Femur (tissue), 1 donor: ENCODE measurements around the gene SMAD7.

Experiments
- DNase-seq: peaks from one replicate; pipeline ENCODE4 v3.0.0-alpha.2; 2017

SMAD7 gene

GRCh38 chr18:48929212-48929612 is 21.6 kb downstream of the SMAD7 start:
- no peak for DNase-seq

DNA sequence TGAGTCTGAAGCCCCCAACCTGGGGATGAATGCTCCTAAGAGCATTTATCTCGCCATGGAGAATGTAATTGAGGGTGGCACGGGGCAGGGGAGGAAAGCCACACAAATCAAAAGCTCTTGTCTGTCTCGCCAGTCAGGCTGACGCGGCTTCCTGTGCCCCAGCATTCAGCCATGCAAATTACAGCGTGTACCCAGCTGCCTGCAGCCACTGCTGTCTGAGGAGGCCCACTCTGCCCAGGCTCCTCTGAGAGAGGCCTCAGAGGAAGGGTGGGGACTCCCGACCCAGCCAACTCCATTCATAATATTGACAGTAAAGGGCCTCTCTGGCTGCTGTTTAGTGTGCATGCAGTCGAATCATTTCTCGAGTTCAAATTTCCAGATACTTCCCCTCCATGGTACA is 22.0 kb downstream of the SMAD7 start:
- peak; percentile 87 for DNase-seq

DNA sequence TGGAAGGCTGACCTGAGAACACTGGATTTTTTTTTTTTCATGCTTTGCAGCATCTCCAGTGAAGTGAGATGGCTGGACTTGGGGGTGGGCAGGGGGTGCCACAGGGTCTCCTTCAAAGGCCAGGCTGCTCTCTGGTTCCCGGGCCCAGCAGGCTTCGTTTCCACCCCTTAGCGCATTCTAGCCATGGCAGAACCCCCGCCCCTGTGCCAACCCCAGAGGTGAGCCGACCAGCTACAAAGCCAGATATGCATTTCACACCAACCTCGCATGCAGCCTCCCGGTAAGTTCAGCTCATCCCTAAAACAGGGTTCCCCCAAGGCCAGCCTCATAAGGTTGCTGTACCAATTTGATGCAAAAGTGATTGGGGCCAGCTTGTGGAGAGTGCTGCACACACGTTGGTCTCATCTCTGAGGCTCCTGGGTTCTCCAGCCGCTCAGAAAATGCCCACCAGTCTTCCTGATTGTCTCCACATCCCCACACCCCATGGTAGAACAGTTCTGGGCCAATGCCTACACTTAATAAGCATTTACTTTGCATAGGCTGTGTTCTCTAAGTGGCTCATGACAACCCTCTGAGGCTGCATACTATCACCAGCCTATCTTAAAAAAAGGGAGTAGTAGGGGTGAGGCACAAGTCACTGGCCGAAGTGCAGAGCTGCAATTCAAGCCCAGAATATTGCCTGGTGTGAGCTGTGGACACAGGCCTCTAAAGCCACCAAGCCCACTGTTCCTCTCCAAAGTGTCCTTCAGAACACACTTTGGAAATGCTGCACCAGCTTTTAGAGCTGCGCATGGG is 23.3 kb downstream of the SMAD7 start:
- DNase-seq: no peak

GRCh38 chr18:48926420-48926857 is 24.3 kb downstream of the SMAD7 start:
- no peak for DNase-seq

- no peak for DNase-seq
Measured at GRCh38 chr18:48925491-48925780, 25.3 kb downstream of the SMAD7 start.

DNA sequence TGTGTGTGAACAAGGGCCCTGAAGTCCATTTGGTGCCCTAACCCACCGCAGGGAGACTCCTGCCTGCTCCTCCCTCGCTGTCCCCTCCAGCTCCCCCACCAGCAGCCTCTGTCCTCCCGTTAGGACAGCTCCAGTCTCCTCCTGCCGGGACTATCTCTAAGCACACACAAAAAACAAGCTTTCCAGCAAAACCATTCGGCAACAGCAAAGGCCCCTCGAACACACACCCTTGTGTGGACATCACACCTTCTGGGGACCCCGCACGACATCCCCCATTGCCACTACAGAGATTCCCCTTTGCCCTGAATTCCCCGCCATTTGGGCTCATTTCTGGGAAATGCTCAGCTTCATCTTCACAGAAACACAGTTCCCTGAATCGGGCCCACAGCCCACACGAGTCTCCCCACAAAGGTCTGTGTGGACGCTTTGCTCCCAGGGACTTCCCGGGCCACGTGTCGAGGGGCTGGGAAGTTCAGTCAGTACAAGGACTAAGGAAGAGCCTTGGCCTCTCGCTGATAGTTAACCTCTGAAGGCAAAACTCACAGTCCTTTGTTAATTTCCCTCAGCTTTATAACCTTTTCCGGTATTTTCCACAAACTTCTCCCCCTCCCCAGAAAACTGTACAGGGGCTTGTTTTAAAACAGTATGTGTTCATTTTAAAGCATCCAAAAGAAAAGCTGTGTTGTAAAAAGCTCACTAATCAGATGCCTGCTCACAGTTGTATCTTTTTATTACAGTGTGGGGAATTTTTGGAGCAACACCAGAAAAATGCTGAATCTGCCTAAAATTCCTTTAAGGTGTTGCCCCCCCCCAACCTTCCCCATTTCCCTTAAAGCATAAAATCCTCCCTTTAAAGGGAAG is 25.9 kb downstream of the SMAD7 start:
- peak; percentile 46 for DNase-seq

DNA sequence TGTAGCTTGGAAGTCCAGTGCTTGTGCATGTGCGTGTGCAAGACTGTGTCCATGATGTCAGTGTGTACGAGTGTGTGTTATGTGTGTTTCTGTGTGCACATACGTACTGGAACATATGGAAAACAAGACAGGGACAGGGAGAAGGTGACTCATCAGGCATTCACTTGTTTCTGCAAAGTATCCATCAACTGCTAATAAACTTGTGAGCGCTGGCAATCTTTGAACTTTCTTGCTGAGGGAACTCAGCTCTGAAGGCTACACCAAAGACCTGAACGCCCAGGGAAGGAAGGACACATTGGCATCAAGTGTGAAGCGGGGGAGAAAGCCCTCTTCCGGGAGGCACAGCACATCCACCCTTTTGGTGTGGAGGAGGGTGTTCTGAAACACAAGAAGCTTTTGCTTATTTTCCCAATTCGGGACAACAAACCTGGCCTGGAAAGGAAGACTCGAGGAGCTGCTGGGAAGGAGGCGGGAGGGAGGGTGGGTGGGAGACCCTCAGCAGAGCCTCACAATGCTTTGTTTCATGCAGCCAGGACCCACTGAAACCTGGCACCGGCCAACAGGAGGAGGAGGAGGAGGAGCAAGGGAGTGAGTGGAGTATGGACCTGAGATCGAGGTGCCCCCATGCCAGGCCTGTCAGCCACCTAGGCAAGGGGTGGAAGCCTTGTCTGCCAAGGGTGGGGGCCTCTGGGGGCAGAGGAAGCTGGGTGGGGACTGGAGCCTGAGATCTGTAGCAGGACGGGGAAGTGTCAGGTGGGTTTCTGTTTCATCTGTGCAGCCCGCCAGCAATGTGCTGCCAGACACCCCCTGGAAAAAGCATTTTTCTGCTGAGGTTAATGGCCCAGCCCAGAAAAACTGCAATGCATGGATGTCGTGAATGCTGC is 26.8 kb downstream of the SMAD7 start:
- peak; percentile 37 for DNase-seq

DNA sequence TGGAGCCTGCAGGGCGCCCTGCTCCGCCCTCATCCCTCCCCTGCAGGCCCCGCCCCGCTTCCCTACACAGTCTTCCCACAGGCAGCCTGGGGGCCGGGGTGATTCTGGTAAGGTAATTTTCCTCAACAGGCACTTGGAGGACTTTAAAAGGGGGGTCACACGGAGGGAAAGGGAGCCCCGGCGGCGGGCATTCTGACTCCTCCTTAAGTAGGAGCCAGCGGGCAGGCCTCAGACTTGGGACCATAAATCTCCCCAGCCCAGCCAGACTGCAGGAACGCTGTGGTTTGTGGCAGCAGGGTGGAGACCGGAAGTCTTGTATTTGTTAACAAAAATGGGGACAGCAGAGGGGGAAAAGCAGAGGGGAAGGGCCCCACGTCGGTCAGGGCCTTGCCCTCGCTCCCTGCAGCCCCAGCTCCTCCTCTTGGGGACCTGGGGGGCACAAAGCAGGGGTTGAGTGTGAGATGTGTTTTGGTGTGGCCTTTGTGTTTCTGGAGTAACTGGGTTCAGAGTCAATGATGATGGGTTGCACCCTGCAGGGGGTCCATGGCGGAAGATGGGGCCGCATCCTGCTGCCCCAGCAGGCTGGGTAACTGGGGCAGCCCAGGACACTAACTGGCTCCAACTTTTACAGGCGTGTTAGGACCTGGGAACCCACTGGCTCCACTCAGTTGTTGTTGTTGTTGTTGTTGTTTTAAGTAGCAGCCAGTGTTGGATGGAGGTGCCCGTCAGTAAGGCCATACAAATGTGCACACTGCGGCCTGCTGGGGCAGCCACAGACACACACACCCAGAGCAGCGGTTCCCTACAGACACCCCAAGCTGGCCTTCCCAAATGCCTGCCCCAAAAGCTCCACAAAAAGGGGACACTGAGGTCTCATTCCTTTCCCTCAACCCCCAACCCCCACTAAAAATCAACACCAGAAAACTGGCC is 27.7 kb downstream of the SMAD7 start:
- peak; percentile 90 for DNase-seq

DNA sequence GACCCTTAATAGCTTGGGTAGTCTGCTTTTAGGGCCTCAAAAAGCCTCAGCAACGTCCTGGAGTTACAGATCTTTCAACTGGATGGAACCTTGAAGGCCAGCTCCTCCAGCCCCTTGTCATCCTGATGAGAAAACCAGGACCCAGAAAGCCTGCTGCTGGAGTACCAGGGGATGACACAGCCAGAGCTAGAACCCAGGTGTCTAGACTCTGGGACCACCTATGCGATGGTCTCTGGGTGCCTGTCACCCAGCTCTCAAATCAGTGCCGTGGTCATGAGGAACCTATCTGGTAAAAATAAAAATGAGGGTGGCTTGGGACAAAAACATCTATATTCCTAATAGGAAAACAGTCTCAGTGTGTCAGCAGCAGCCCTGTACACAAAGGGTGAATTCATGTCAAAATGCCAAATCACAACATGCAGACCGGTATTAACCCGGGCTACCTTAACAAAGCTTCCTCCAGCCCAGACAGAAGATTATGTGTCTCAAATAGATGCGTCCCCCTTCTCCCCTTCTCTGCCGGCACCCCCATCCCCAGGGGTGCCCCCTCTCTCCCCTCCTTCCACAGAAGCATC is 28.5 kb downstream of the SMAD7 start:
- no peak for DNase-seq

GRCh38 chr18:48921305-48922225 is 29.2 kb downstream of the SMAD7 start:
- peak; percentile 34 for DNase-seq

- peak; percentile 18 for DNase-seq
Measured at GRCh38 chr18:48920408-48921038, 30.2 kb downstream of the SMAD7 start.

- peak; percentile 23 for DNase-seq
Measured at GRCh38 chr18:48919547-48919946, 31.2 kb downstream of the SMAD7 start.

- DNase-seq: peak; percentile 22
Measured at GRCh38 chr18:48918660-48919456, 31.9 kb downstream of the SMAD7 start.

GRCh38 chr18:48917579-48918517 is 32.9 kb downstream of the SMAD7 start:
- DNase-seq: peak; percentile 28

GRCh38 chr18:48915626-48916425 is 34.9 kb downstream of the SMAD7 start:
- peak; percentile 19 for DNase-seq

- DNase-seq: peak; percentile 63
Measured at GRCh38 chr18:48914581-48915251, 36.0 kb downstream of the SMAD7 start.
